ENCODE results near the gene AVP.

GRCh38 chr20:3128275-3128984, 43.9 kb upstream of the AVP start:
- TF ChIP-seq BHLHE40 (IDR thresholded peaks at IDR 0.05; ENCODE audit: borderline replicate concordance), result no peak
- TF ChIP-seq FOXA1 (IDR thresholded peaks at IDR 0.05), result no peak
- no peak for TF ChIP-seq SP1 (IDR thresholded peaks at IDR 0.05)
- TF ChIP-seq PKNOX1 (IDR thresholded peaks at IDR 0.05), result no peak
- TF ChIP-seq ZNF384 (IDR thresholded peaks at IDR 0.05), result no peak
- no peak for TF ChIP-seq SUZ12 (IDR thresholded peaks at IDR 0.05)
- TF ChIP-seq ARNT (IDR thresholded peaks at IDR 0.05), result no peak
- TF ChIP-seq FOXK2 (IDR thresholded peaks at IDR 0.05), result no peak
- no peak for TF ChIP-seq ELF4 (IDR thresholded peaks at IDR 0.05)

All from HEK293T (cell line).